Astrocyte of the cerebellum (primary cell): Measurements from ENCODE around the gene UBR7.
"Not testable (repeated sequence)": the region's sequence is repeated elsewhere in the genome, so short reads cannot be mapped to it uniquely, and the experiment has no call there.

Experiments used
- DNase-seq: peaks from one replicate; pipeline ENCODE4 v3.0.0-alpha.2; 2011; ENCODE audit warnings: low read depth
- H3K4me3 ChIP-seq: 2 replicates; pipeline ENCODE4 v1.5.1; 2011; ENCODE audit warnings: mild to moderate bottlenecking, low read depth, low read length, moderate library complexity
- in situ Hi-C: cut with HindIII; loops from 2 replicates; pipeline ENCODE4 v1.10.0; 2017; ENCODE audit warnings: low sequenced_read_pairs
- TF ChIP-seq, protein P1 (sequence below): IDR thresholded peaks from 2 replicates; pipeline ENCODE4 v1.5.1; 2012; ENCODE audit warnings: low read length, low read depth, moderate library complexity, mild to moderate bottlenecking; ENCODE audit errors: missing control alignments

Gene UBR7

GRCh38 chr14:93171376-93171775 is 35.7 kb upstream of the UBR7 start:
- TF ChIP-seq, protein P1, sequence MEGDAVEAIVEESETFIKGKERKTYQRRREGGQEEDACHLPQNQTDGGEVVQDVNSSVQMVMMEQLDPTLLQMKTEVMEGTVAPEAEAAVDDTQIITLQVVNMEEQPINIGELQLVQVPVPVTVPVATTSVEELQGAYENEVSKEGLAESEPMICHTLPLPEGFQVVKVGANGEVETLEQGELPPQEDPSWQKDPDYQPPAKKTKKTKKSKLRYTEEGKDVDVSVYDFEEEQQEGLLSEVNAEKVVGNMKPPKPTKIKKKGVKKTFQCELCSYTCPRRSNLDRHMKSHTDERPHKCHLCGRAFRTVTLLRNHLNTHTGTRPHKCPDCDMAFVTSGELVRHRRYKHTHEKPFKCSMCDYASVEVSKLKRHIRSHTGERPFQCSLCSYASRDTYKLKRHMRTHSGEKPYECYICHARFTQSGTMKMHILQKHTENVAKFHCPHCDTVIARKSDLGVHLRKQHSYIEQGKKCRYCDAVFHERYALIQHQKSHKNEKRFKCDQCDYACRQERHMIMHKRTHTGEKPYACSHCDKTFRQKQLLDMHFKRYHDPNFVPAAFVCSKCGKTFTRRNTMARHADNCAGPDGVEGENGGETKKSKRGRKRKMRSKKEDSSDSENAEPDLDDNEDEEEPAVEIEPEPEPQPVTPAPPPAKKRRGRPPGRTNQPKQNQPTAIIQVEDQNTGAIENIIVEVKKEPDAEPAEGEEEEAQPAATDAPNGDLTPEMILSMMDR, result no peak
- DNase-seq, result no peak
- in situ Hi-C loops, result no loop called here
- H3K4me3 ChIP-seq, result no peak overlapping the region

DNA sequence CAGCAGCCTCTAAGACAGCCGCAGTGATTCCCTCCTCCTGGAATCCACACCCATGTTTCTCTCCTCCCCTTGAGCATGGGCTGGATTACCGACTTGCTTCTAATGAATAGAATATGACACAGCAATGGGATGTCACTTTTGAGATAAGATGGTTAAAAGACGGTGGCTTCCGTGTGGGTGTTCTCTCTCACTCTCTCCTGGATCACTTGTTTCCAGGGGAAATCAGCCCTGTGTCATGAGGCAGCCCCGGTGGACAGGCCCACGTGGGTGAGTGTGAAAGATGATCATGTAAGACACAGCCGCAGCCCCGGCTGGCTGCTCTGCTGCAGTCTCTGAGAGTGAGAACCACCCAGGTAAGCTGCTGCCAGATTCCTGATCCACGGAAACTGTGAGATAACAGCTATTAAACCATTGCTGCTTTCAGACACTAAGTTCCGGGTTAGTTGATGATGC is 33.1 kb upstream of the UBR7 start:
- in situ Hi-C loops, result no loop called here
- DNase-seq, result no peak
- no peak overlapping the region for H3K4me3 ChIP-seq
- TF ChIP-seq, protein P1, result no peak

DNA sequence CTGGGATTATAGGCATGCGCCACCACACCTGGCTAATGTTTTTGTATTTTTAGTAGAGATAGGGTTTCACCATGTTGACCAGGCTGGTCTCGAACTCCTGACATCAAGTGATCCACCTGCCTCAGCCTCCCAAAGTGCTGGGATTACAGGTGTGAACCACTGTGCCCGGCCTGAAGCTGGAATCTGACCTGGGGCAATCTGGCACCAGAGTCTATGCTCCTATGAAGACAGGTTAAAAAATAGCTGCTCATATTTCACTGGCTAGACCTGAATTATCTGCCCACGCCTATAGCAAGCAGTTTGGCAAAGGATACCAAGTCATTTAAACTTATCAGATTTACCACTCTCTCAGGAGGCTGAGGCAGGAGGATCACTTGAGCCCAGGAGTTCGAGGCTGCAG is 32.3 kb upstream of the UBR7 start:
- H3K4me3 ChIP-seq, DNase-seq, in situ Hi-C loops: not testable (repeated sequence)

- DNase-seq, result no peak
- in situ Hi-C loops, result no loop called here
- TF ChIP-seq, protein P1, result no peak
- no peak overlapping the region for H3K4me3 ChIP-seq
Measured at GRCh38 chr14:93175492-93175891, 31.6 kb upstream of the UBR7 start.

GRCh38 chr14:93183596-93184317 is 23.3 kb upstream of the UBR7 start:
- no peak for DNase-seq
- H3K4me3 ChIP-seq, result peak overlapping the region; percentile 93
- TF ChIP-seq, protein P1, result no peak
- in situ Hi-C loops, result no loop called here

GRCh38 chr14:93184391-93185348 is 22.4 kb upstream of the UBR7 start, which contains the start of the genes LYSET and MOAP1:
LYSET (plus strand) TSS chr14:93185317; CDS start chr14:93185406, 89 bp downstream.
MOAP1 (minus strand) TSS chr14:93184897; CDS start chr14:93184242, 655 bp downstream.
- TF ChIP-seq, protein P1, result peak; percentile 8
- DNase-seq, result no peak
- in situ Hi-C loops, result no loop called here
- H3K4me3 ChIP-seq, result peak within 1 kb of the TSS; percentile 93
